Measurements from ENCODE around the gene MMP25. TPM values are rescaled to one million over a fixed set of nuclear protein-coding genes. Genes with fewer than 3 reads are reported as not detected.
A peak's percentile ranks its signal among the peaks of the same experiment; 100 is the strongest.

Gene MMP25
- total and polyA plus RNA-seq, 9 of the 15 experiments (the other 6 are each of a cell fraction or from before 2014, with no cell fraction given) = 0.03 to 0.04 TPM; not detected in 7

GRCh38 chr16:3003582-3004270, 42.6 kb upstream of the MMP25 start (continued):
- TF ChIP-seq, protein P1, sequence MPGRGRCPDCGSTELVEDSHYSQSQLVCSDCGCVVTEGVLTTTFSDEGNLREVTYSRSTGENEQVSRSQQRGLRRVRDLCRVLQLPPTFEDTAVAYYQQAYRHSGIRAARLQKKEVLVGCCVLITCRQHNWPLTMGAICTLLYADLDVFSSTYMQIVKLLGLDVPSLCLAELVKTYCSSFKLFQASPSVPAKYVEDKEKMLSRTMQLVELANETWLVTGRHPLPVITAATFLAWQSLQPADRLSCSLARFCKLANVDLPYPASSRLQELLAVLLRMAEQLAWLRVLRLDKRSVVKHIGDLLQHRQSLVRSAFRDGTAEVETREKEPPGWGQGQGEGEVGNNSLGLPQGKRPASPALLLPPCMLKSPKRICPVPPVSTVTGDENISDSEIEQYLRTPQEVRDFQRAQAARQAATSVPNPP (IDR thresholded peaks at IDR 0.05; ENCODE audit: borderline replicate concordance, insufficient read depth, insufficient read length) = no peak
- no peak for TF ChIP-seq HINFP (tag; conservative IDR thresholded peaks at IDR 0.05; ENCODE audit: low read depth)
- no peak for TF ChIP-seq IRF9 (tag; IDR thresholded peaks at IDR 0.05)

DNA sequence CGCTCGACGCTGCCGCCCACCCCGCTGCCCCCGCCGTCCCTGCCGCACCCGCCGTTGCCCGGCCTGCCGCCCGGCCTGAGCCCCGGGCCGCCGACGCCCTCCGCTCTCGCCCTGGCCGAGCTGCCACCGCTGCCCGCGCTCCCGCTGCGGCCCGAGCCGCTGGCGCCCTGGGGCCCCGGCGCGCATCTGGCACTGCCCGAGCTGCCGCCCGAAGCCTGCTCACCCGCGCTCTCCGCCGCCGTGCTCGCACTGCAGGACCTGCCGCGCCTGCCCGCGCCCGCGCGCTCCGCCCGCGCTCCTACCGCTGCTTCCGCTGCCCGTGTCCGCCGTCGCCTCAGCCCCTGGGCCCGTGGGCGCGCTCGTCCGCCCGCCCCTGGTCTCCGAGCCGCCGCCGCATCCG, 42.0 kb upstream of the MMP25 start:
- in situ Hi-C loops (cut with MboI) = no loop called here
- ChIA-PET POLR2A (interaction anchor here (0.7 to 1.3 kb wide), 8 partner anchors 15 to 437 kb away, joined by 3 to 7 read pairs (median 4); partner anchors contain the start of genes PAQR4 and TNFRSF12A), CTCF (ENCODE audit: low intra/inter-chr PET ratio) (interaction anchor here (1.3 kb wide), 1 partner anchor 24 kb away, joined by 3 read pairs; no protein-coding TSS in a partner anchor)
- ATAC-seq (no peak), DNase-seq (ENCODE audit: extremely low read depth in 1 of 4, low spot score in 3 of 4) (peak in 1 of 4 experiments; percentile 35), FAIRE-seq (no peak)
- Histone ChIP-seq H3K27me3 (ENCODE audit: control insufficient read depth in 2 of 2, insufficient read depth in 2 of 2, low read length in 2 of 2) (no peaks in the 10 kb centered on the region), H3K4me2 (ENCODE audit: insufficient read depth, low read length) (peak overlapping the region; percentile 63; the same call in 1 of the 2 replicates), H4K20me1 (replicated peaks; ENCODE audit: control insufficient read depth, insufficient read depth, low read length) (no peaks in the 10 kb centered on the region), H3K9ac (ENCODE audit: insufficient read depth in 1 of 2, low read depth in 2 of 2, low read length in 2 of 2) (peak overlapping the region in 1 of 2 experiments; percentile 72; a peak in 2 of 4 replicates), H3K79me2 (ENCODE audit: control insufficient read depth, insufficient read depth, low read length) (peaks cover 22% of the 10 kb centered on the region), H3K4me3 (peak overlapping the region; percentile 50), H3K27ac (ENCODE audit: extremely low read depth, low read depth, low read length) (no peak overlapping the region; the same call in 2 of the 3 replicates), H3K36me3 (ENCODE audit: control insufficient read depth, insufficient read depth, low read length) (peaks cover 3% of the 10 kb centered on the region; the same call in 2 of the 3 replicates), H2AFZ (ENCODE audit: low read depth, low read length) (no peak overlapping the region), H3K9me1 (ENCODE audit: control insufficient read depth, insufficient read depth, low read length) (no peaks in the 10 kb centered on the region), H3K9me3 (replicated peaks; ENCODE audit: control insufficient read depth, insufficient read depth, low read depth, low read length) (no peaks in the 10 kb centered on the region), H3K4me1 (replicated peaks in 1 of 2; ENCODE audit: control insufficient read depth in 2 of 2, insufficient read depth in 2 of 2, low read length in 2 of 2) (peaks cover 28 to 60% of the 10 kb centered on the region in 2 experiments)
- 3% methylated on average over 6 of the region's 67 CpGs for WGBS (ENCODE audit: insufficient coverage, low coverage, missing lambda C conversion rate)
- BruUV-seq (replicated peaks) = no TSS peak
- intact Hi-C loops (cut with micrococcal nuclease) = no loop called here
- TF ChIP-seq E2F6 (IDR thresholded peaks at IDR 0.05; ENCODE audit: borderline replicate concordance in 1 of 2, extremely low read depth in 1 of 2, insufficient read depth in 1 of 2, insufficient read length in 1 of 2, low read depth in 1 of 2, low read length in 1 of 2, poor library complexity in 1 of 2, severe bottlenecking in 1 of 2) = peak in 1 of 2 experiments; percentile 45
- TF ChIP-seq ZNF584 (CRISPR knock-in tag; IDR thresholded peaks at IDR 0.05; ENCODE audit: low read depth) = no peak
- no peak for TF ChIP-seq RFX7 (CRISPR knock-in tag; IDR thresholded peaks at IDR 0.05)
- TF ChIP-seq TAF1 (IDR thresholded peaks at IDR 0.05; ENCODE audit: control insufficient read depth, extremely low read depth, insufficient read depth, low read length, severe bottlenecking) = peak; percentile 7
- TF ChIP-seq NONO (IDR thresholded peaks at IDR 0.05; ENCODE audit: low read depth in 2 of 2, low read length in 1 of 2) = 0 out of 4 replicates have a peak, but pooled peaks of 1 of the 2 experiments have one; percentile 9
- TF ChIP-seq ARNT (IDR thresholded peaks at IDR 0.05) = no peak
- no peak for TF ChIP-seq HEY1 (CRISPR knock-in tag; IDR thresholded peaks at IDR 0.05; ENCODE audit: borderline replicate concordance)
- TF ChIP-seq, protein P2, sequence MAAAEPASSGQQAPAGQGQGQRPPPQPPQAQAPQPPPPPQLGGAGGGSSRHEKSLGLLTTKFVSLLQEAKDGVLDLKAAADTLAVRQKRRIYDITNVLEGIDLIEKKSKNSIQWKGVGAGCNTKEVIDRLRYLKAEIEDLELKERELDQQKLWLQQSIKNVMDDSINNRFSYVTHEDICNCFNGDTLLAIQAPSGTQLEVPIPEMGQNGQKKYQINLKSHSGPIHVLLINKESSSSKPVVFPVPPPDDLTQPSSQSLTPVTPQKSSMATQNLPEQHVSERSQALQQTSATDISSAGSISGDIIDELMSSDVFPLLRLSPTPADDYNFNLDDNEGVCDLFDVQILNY (CRISPR knock-in tag; IDR thresholded peaks at IDR 0.05) = no peak

Measured in K562 (cell line).